GM20431 (cell line): Measurements from ENCODE around the gene SYT6.

Experiments used
- in situ Hi-C: fragments of 300-500 bp; cut with MseI, MboI; formaldehyde crosslinking; loops from one replicate; pipeline ENCODE4 v1.15.0; 2020; ENCODE audit warnings: low sequenced_read_pairs; ENCODE audit not compliant: unreplicated experiment

SYT6 gene, protein sequence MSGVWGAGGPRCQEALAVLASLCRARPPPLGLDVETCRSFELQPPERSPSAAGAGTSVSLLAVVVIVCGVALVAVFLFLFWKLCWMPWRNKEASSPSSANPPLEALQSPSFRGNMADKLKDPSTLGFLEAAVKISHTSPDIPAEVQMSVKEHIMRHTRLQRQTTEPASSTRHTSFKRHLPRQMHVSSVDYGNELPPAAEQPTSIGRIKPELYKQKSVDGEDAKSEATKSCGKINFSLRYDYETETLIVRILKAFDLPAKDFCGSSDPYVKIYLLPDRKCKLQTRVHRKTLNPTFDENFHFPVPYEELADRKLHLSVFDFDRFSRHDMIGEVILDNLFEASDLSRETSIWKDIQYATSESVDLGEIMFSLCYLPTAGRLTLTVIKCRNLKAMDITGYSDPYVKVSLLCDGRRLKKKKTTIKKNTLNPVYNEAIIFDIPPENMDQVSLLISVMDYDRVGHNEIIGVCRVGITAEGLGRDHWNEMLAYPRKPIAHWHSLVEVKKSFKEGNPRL

DNA sequence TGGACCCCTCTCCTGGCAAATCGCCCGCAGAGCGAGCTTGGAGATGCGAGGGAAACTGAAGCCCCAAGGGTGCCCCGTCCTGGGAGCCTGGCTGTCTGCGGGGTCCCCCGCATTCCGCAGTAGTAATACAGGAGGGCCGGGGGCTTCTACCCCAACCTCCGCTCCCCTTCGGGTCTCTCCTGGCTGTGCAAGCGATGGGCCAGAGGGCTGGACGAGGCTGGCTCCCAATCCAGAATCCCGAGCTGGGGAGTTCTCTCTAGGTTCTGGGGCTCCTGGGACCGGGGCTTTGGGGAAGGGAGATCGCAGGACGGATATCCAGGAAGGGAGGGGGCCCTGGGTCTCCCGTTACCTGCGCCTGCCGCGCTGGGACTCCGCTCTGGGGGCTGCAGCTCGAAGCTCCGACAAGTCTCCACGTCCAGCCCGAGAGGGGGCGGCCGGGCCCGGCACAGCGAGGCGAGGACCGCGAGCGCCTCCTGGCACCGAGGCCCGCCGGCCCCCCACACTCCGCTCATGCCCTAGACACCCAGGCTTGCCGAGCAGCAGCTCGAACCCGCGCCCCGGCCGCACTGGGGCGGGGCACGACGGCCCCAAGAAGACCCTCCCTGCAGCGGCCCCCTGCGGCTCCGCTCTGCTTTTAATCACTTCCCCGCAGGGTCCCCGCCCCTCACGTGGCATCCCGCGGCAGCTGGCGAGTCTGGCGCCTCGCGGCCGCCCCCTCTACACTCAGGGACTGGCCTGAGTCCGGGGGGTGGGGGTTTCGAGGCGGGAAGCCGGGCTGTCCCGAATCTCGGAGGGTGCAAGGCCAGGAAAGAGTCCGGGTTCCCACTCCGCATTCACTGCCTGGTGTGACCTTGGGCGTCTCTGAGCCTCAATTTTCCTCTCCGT is at the start of gene SYT6:
Gene SYT6, minus strand, starts transcription at position 609 of the 885 bp plus-strand sequence. Its CDS starts 97 bp downstream, at position 512.
- in situ Hi-C loops: no loop called here

DNA sequence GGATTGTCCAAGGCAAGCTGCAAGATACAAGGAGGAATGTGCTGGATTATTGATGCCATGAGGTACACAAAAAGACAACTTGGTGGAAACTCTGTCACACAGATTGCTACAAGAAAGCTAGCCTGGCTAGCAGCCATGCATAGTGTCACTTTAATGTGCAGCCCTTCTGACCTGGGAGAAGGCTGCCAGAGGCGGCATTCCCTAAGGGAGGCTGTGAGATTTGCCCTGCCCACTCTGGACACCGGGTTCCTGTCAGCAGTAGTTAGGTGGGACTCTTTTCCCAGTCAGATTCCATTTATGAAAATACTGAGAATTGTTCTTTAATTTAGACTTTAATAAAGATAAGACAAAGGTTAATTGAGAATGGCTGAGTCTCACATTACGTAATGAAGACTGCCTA is 47.8 kb upstream of the SYT6 start:
- in situ Hi-C loops: no loop called here

DNA sequence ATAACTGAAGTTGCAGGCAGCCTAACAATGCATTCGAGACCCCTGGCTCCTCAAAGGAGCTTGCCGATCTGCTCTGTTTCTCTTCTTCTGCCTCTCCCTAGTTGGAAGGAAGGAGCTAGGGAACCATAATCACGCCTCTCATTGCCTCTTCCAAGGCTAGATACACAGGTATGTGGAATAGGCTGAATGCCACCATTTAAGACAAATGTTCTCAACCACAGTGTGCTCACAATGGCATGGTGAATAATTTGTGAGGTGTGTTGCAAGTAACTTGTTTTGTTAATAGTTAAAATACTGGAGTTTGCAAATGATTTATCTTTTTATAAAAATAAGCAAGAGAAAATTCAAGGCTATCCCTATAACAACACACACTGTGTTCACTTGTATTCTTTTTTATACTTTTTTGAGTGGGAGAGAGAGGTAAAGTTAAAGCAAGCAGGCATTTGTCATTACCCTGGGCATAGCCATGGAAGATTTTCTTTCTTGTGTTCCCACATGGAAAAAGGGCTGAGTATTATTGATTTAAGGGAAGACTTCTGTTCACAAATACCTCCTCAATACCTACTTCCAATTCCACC is 45.4 kb upstream of the SYT6 start:
- in situ Hi-C loops: no loop called here

DNA sequence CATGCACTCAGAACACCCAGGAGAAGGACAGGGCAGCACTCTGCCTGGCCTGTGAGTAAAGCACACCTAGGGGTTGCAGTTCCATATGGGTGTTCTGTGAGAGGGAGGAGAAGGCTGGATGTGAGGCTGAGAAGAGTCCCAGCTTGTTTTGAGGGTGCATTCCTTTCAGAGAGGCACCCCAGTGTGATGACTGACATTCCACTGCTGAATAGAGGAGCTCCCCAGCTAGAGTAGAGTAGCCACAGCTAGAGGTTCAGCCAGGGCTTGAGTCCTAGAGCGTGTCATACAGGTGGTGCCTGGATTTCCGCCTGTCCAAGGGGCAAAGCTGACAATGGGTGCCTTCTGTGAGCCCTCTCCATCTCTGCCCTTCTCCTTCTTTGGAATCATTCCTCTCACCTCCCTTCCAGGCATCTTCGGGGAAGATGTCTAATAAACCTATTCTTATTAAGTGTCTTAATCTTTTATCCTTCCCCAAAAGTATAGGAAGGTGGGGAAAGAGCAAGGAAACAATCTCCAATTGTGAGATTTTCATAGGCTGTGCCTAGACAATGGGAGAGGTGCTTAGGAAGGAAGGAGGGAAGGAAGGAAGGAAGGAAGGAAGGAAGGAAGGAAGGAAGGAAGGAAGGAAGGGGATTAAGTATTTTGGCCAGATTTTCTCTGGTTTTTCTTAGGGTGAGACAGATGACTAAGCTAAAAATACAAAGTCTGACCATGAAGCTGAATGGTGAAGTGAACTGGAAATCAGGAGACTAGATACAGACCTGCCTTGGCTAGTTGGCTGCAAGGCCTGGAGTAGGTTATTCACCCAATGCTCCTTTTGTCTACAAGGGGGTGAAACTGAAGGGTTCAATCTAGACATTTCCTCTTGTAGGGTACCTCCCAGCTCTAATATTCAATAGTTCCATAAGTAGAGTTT is 43.6 kb upstream of the SYT6 start:
- in situ Hi-C loops: no loop called here

DNA sequence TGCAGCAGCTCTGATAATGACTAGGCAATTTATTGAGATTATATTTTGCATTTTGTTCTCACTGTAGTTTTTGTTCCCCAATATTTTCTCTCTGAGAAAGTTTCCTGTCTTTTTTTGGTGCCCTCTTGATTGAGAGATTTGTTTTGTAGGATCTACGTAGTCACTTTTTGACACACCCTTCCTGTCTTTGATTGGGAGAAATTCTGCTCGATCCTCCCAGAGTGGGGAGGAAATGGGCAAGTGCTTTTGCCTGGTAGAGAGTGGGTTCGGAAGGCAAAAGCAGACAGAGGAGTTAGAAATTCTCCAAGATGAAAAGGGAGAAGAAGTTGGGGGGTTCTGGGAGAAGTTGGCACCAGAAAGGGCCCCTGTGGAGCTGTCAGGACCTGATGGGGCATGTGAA is 42.1 kb upstream of the SYT6 start:
- in situ Hi-C loops: no loop called here

DNA sequence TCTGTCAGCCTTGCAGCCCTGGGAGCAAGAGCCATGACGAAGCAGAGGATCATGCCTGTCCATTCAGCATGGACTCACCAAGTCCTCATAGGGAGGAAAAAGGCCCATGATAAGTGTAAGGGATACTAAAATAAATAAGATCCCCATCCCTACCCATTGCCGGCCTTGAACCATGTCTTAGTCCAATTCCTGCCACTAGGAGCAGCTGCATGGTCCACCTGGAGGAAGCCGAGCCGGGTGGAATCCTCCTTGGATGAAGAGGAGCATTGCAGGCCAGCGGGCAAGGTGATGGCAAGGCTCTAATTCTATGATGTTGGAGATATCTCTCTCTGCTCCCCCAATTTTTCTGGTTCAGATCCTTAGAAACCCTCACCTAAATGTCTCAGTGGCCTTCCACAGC is 38.7 kb upstream of the SYT6 start:
- in situ Hi-C loops: no loop called here

DNA sequence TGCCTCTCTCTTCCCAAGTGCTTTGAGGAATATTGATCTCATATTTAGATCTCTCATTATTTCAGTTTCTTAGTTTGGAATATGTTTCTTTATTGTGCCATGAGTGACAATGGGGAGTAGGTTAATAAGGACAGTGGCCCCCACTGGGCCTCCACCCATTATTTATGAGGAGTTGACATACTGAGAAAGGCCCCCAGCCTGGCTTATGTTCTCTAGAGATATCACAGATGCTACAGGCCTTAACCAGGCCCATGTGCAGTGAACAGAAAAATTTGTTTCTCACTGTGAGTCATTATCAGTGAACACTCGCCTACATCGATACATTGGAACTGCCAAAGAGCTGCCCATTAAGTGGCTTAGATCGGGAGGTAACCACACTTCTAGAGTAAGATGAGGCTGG is 35.7 kb upstream of the SYT6 start:
- in situ Hi-C loops: no loop called here

DNA sequence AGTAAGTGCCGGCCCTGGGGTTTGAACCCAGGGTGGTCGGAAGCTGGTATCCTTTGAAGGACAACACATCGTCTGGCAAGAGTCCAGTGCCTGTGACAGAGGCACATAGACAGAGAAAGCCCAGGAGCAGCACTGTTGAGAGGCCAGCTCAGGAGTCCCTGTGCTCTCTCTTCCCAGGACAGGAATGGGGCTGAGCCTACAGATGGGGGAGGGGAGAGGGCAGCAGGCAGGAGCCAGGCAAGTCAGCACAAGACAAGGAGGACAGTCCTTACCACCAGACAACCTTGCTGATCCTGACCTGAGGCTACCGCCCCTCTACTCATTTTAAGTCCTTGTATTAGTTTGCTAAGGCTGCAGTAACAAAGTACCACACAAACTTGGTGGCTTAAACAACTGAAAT is 27.7 kb upstream of the SYT6 start:
- in situ Hi-C loops: no loop called here

DNA sequence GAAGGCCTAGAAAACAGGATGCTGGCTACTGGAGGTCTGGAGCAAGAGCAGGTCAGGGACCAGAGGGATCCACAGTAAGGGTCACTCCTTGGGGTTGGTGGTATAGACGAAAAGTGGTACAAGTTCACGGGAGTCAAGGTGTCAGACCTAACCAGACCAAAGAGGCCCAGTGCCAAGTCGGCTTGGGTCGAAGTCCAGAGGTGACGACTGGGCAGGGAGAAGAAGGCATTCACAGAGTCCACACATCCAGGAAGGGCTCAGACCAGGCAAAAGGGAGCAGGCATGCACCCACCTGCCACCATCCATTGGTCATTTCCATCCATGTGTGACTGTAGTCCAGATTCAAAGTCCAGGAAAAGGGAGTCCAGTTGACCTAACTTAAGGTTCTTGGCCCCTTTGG is 27.1 kb upstream of the SYT6 start:
- in situ Hi-C loops: no loop called here

DNA sequence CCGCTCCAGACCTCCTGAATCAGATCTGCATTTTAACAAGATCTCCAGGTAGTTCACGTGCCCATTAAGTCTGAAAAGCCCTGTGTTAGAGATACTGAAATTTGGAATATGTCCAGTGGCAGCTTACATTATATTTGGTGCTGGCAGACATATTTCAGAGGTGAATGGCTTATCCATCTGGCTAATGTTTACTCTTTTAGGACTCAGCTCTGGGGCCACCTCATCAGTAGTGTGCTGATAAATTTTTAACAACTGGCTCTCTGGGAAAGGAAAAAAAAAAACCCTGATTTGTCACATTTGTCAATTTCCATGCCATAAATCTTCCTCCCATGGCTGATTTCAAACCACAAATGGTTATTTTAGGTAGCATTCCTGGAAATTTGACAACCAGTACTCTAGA is 25.3 kb upstream of the SYT6 start:
- in situ Hi-C loops: no loop called here

DNA sequence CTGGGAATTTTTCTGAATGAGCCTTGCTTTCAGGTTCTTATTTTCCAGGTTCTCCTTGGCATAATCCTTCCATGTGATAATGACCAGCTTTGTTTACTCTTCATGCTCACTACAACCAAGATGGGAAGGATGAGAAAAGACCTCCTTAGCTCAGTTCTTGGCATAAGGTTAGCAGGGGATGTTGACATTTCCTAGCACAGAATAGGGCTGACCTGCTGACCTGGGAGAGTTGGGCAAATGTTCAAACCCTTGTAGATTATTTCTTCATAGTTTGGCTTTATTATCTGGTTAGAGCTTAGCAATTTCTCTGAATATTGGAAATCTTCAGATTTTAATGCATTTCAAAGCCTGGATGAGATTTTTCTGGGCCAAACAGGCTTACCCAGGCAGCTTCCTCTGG is 23.6 kb upstream of the SYT6 start:
- in situ Hi-C loops: no loop called here

DNA sequence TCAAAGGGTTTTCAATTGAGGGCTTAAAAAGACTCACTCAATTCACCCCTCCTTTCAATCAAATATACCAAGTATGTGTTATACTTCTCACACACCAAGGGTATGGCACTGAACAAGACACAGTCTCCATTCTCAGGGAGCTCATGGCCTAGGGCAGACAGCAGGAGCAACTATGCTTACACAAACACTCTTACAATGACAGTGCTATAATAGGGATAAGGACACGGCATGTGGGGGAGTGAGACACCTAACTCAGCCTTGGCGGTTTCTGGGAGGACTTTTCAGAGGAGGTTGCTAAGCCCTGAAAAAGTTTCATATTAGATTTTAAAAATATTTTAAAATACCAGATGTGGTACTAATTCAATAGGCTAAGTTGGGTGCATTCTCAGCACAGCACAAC is 22.7 kb upstream of the SYT6 start:
- in situ Hi-C loops: no loop called here

DNA sequence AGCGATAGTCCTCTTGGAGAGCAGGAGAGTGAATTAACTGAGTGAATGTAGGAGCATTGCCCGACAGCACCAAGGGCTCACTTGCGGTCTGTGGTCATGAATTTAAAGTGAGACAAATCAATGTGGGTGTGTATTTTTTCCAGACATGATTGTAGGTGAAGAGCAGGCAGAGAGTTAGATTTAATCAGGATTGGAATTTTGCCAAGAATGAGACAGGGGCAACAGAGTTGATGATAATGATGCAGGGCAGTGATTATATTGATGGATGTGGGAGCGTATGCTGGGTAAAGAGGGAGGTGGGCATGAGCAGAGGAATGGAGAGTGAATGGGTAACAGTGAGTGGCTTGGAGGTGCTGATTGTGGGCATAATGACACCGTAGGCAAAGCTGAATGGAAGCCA is 20.0 kb upstream of the SYT6 start:
- in situ Hi-C loops: no loop called here

DNA sequence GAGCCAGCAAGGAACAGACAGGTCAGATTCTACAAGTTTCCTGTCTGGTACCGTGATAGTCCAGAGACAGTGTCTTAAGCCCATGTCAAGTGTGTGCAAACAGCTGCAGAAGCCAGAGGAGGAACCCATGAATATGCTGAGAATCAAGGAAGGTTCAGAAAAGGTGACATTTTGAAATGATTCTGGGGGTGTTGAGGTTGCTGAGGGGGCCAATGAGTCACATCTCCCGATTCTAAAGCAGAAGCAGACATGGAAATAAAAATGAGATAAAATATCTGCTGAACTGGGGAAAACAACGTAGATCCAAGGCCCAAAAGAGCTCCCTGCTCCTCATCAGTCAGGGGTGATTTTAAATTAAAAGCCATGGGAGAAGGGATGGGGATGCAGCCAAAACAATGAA is 15.8 kb upstream of the SYT6 start:
- in situ Hi-C loops: no loop called here

DNA sequence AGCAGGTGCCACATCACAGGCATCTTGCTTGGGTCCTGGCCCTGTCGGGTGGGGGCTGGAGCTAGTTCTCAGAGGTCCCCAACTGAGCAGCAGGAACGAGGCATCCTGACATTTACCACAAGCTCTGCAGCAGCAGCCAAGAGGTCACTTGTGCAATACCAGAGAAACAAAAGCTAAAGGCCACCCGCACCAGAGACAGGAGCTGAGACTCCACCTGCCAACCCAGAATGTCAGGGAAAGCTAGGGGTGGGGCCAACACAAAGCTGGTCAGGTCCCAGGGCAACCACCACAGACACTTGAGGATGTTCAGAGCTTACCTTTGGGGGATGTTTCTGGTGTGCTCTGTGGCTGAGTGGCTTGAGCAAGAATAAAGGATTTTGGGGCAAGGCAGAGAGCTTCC is 13.6 kb upstream of the SYT6 start:
- in situ Hi-C loops: no loop called here

DNA sequence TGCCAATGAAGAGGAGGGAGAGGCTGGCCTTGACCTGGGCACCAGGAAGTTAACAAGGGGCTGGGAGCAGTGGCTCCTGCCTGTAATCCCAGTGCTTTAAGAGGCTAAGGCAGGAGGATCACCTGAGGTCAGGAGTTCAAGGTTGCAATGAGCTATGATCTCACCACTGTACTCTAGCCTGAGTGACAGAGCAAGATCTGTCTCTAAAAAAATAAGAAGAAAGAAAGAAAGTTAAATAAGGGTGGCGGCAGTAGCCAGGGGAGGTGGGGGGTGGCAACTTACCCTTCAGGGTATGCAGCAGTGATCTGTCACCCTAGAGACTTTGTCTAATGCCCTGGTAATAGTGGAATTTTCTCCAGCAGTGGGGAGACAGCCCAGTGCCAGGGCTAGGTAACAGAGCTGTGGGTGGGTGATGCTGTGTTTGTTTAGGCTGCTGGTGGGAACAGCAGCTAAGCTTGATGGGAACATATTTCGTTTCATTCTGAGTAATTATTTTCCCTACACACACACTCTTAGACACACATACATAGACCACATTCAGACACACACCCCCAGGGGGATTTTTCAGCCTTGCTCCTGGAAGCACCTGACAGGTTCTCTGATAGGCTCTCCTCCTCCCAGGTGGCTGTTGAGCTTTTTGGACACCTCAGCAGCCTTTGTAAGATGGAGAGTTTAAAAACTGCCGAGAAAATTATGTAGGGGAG is 11.3 kb upstream of the SYT6 start:
- in situ Hi-C loops: no loop called here

DNA sequence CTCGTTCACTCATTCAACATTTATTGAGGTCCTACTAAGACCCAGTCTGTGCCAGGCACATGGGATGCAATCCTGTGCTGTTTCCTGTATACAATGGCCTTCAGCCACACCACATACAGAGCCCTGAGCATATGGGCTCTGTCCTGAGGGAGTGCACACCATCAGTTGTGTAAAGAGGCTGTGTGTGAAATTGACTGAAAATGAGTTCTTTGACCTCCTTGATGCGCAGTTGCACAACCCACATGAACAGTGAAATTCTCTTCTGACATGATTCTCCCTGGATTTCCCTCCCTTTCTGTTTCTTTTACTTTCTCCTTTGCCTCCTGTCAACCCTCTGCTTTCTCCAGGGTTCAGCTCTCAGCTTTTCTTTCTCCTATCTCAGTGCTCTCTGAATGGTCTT is 6.3 kb upstream of the SYT6 start:
- in situ Hi-C loops: no loop called here

DNA sequence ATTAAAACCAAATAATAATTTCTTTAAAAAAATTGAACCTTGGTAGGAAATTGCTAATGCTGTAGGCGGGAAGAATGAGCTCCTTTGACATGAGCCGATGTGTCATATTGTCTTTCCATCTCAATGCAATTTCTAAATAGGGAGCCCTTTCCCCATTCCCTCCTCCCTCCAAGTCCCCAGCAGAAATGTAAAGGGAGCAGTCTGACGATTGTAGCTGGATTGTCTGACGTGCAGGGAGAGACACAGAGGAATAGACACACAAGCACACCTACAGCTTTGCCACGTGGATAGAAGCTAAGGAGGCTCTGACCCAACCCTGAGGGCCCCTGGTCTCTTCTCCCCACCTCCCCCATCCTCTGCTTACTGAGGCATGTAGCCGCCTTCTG is 3.6 kb upstream of the SYT6 start:
- in situ Hi-C loops: no loop called here

DNA sequence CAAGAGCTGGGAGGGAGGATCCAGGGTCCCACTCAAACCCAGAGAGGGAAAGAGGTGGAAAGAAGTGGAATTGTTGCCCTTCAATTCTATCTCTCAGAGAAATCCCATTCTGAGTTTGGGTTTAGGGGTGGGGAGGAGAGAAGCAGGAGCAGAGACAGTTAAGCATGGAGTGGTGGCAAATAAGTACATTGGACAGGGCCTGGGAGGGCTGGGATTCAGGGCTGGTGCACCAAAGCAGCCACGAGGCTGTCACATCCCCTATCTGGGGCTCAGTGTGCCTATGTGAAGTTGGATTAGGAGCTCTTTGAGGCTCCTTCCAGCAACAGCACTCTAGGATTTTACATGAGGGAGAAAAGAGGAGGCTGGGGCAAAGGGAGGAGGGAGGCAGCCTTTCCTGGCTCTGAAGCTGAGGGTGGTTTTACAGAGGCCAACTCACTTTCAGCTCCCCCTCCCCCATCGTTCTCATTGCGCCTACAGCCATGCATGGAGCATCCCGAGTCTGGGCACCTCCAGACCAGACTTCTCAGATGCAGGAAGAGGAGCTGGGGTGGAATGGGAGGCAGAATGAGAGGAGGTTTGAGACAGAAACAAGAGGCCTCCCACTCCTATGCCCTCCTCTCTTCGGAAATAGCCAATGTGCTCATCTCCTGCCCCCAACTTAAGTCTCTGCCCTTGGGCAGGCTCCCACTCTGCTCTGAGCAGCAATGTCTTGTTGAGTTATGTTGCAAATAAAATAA is 3.0 kb upstream of the SYT6 start:
- in situ Hi-C loops: no loop called here
